Measurements from ENCODE around the gene TUBGCP3. TPM values are rescaled to one million over a fixed set of nuclear protein-coding genes. Genes with fewer than 3 reads are reported as not detected.
"Not testable (repeated sequence)": the region's sequence is repeated elsewhere in the genome, so short reads cannot be mapped to it uniquely, and the experiment has no call there.

Gene TUBGCP3
- total and polyA plus RNA-seq, 2 donors: 23.4 to 34.0 TPM

- Histone ChIP-seq H3K27ac (ENCODE audit: low read depth) (no peak overlapping the region), H3K36me3 (ENCODE audit: insufficient read depth) (peaks cover 4% of the 10 kb centered on the region), H3K4me1 (ENCODE audit: insufficient read depth) (no peaks in the 10 kb centered on the region), H3K4me3 (ENCODE audit: low read depth, low read length) (no peak overlapping the region)
- 82% methylated on average over 10 of the region's 10 CpGs for WGBS
- DNase-seq (ENCODE audit: extremely low spot score): no peak
Observed at GRCh38 chr13:112558696-112559418, 29.1 kb downstream of the TUBGCP3 start.

- H3K36me3 ChIP-seq (ENCODE audit: insufficient read depth): peaks cover 8% of the 10 kb centered on the region
Observed at GRCh38 chr13:112556600-112556999, 31.4 kb downstream of the TUBGCP3 start.

GRCh38 chr13:112554214-112554850 is 33.6 kb downstream of the TUBGCP3 start:
- no peak for DNase-seq (ENCODE audit: extremely low spot score)
- H3K36me3 ChIP-seq (ENCODE audit: insufficient read depth): peaks cover 8% of the 10 kb centered on the region
- H3K4me3 ChIP-seq (ENCODE audit: low read depth, low read length): no peak overlapping the region
- no peak overlapping the region for H3K27ac ChIP-seq (ENCODE audit: low read depth)
- WGBS: 93% methylated on average over 7 of the region's 7 CpGs
- no peaks in the 10 kb centered on the region for H3K4me1 ChIP-seq (ENCODE audit: insufficient read depth)

More at GRCh38 chr13:112556600-112556999, 31.4 kb downstream of the TUBGCP3 start:
- Histone ChIP-seq H3K27ac (ENCODE audit: low read depth) (no peak overlapping the region), H3K4me1 (ENCODE audit: insufficient read depth) (no peaks in the 10 kb centered on the region), H3K4me3 (ENCODE audit: low read depth, low read length) (no peak overlapping the region)
- 97% methylated on average over 5 of the region's 5 CpGs for WGBS
- no peak for DNase-seq (ENCODE audit: extremely low spot score)

GRCh38 chr13:112548975-112549374 is 39.0 kb downstream of the TUBGCP3 start:
- H3K4me1 ChIP-seq (ENCODE audit: insufficient read depth); H3K4me3 ChIP-seq (ENCODE audit: low read depth, low read length); H3K27ac ChIP-seq (ENCODE audit: low read depth); DNase-seq (ENCODE audit: extremely low spot score); H3K36me3 ChIP-seq (ENCODE audit: insufficient read depth): not testable (repeated sequence)
- 97% methylated on average over 4 of the region's 5 CpGs for WGBS

- Histone ChIP-seq H3K27ac (ENCODE audit: low read depth) (no peak overlapping the region), H3K4me3 (ENCODE audit: low read depth, low read length) (no peak overlapping the region), H3K36me3 (ENCODE audit: insufficient read depth) (no peaks in the 10 kb centered on the region), H3K4me1 (ENCODE audit: insufficient read depth) (peaks cover 1% of the 10 kb centered on the region)
- DNase-seq (ENCODE audit: extremely low spot score): no peak
- 43% methylated on average over 3 of the region's 3 CpGs for WGBS
Observed at GRCh38 chr13:112545856-112546255, 42.1 kb downstream of the TUBGCP3 start.

- H3K4me1 ChIP-seq (ENCODE audit: insufficient read depth): no peaks in the 10 kb centered on the region
- H3K36me3 ChIP-seq (ENCODE audit: insufficient read depth): no peaks in the 10 kb centered on the region
- 81% methylated on average over 13 of the region's 13 CpGs for WGBS
- H3K4me3 ChIP-seq (ENCODE audit: low read depth, low read length): no peak overlapping the region
- no peak for DNase-seq (ENCODE audit: extremely low spot score)
- H3K27ac ChIP-seq (ENCODE audit: low read depth): no peak overlapping the region
Observed at GRCh38 chr13:112532837-112533745, 54.9 kb downstream of the TUBGCP3 start.

GRCh38 chr13:112531263-112531794 is 56.6 kb downstream of the TUBGCP3 start:
- no peak overlapping the region for H3K4me3 ChIP-seq (ENCODE audit: low read depth, low read length)
- peak; percentile 29 for DNase-seq (ENCODE audit: extremely low spot score)
- 56% methylated on average over 12 of the region's 12 CpGs for WGBS
- H3K36me3 ChIP-seq (ENCODE audit: insufficient read depth): no peaks in the 10 kb centered on the region
- no peak overlapping the region for H3K27ac ChIP-seq (ENCODE audit: low read depth)
- H3K4me1 ChIP-seq (ENCODE audit: insufficient read depth): no peaks in the 10 kb centered on the region

- DNase-seq (ENCODE audit: extremely low spot score): no peak
Observed at GRCh38 chr13:112530861-112531260, 57.1 kb downstream of the TUBGCP3 start.

GRCh38 chr13:112529216-112529615 is 58.7 kb downstream of the TUBGCP3 start:
- no peak for DNase-seq (ENCODE audit: extremely low spot score)

More at GRCh38 chr13:112530861-112531260, 57.1 kb downstream of the TUBGCP3 start:
- Histone ChIP-seq H3K36me3 (ENCODE audit: insufficient read depth) (no peaks in the 10 kb centered on the region), H3K4me3 (ENCODE audit: low read depth, low read length) (no peak overlapping the region), H3K27ac (ENCODE audit: low read depth) (no peak overlapping the region), H3K4me1 (ENCODE audit: insufficient read depth) (no peaks in the 10 kb centered on the region)
- WGBS: 34% methylated on average over 2 of the region's 2 CpGs

GRCh38 chr13:112526146-112526853 is 61.7 kb downstream of the TUBGCP3 start:
- no peak for DNase-seq (ENCODE audit: extremely low spot score)
- 99% methylated on average over 9 of the region's 9 CpGs for WGBS
- H3K4me3 ChIP-seq (ENCODE audit: low read depth, low read length): no peak overlapping the region
- no peak overlapping the region for H3K27ac ChIP-seq (ENCODE audit: low read depth)
- H3K36me3 ChIP-seq (ENCODE audit: insufficient read depth): peaks cover 4% of the 10 kb centered on the region
- no peaks in the 10 kb centered on the region for H3K4me1 ChIP-seq (ENCODE audit: insufficient read depth)

More at GRCh38 chr13:112529216-112529615, 58.7 kb downstream of the TUBGCP3 start:
- no peak overlapping the region for H3K4me3 ChIP-seq (ENCODE audit: low read depth, low read length)
- 83% methylated on average over 8 of the region's 8 CpGs for WGBS
- H3K27ac ChIP-seq (ENCODE audit: low read depth): no peak overlapping the region
- H3K4me1 ChIP-seq (ENCODE audit: insufficient read depth): no peaks in the 10 kb centered on the region
- peaks cover 2% of the 10 kb centered on the region for H3K36me3 ChIP-seq (ENCODE audit: insufficient read depth)

- no peak overlapping the region for H3K4me3 ChIP-seq (ENCODE audit: low read depth, low read length)
- H3K4me1 ChIP-seq (ENCODE audit: insufficient read depth): no peaks in the 10 kb centered on the region
- H3K27ac ChIP-seq (ENCODE audit: low read depth): no peak overlapping the region
- WGBS: 95% methylated on average over 7 of the region's 7 CpGs
- DNase-seq (ENCODE audit: extremely low spot score): no peak
- peaks cover 4% of the 10 kb centered on the region for H3K36me3 ChIP-seq (ENCODE audit: insufficient read depth)
Observed at GRCh38 chr13:112525356-112525945, 62.5 kb downstream of the TUBGCP3 start.

- 89% methylated on average over 5 of the region's 5 CpGs for WGBS
- Histone ChIP-seq H3K27ac (ENCODE audit: low read depth) (no peak overlapping the region), H3K36me3 (ENCODE audit: insufficient read depth) (peaks cover 6% of the 10 kb centered on the region), H3K4me3 (ENCODE audit: low read depth, low read length) (no peak overlapping the region), H3K4me1 (ENCODE audit: insufficient read depth) (no peaks in the 10 kb centered on the region)
- no peak for DNase-seq (ENCODE audit: extremely low spot score)
Observed at GRCh38 chr13:112522578-112522977, 65.4 kb downstream of the TUBGCP3 start.
